ENCODE results near the gene CDH6.

CDH6 gene

DNA sequence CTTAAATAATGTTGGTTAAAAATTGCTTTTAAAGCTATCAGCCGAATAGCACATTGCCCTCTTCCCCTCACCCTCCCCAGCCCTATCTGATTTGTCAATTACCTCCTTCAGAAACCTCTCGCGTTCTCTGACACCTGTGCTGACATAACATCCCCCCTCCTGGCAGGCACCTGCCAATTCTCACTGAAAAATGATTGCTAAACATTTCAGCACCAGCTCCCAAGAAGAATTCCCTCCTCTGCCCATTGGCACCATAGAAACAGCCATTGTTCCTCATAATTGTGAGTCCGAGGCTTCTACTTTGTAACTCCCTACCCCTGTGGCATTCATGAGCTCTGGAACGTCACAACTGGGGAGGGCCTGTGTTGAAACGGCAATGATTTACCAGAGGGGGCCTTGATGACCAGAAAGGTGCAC, 20.2 kb downstream of the CDH6 start:
- H4K20me1 ChIP-seq (ENCODE audit: insufficient read depth): no peaks in the 10 kb centered on the region
- no peak overlapping the region for H3K4me2 ChIP-seq
- no peaks in the 10 kb centered on the region for H3K79me2 ChIP-seq (ENCODE audit: insufficient read depth, low read depth)
- H2AFZ ChIP-seq (ENCODE audit: low read depth): no peak overlapping the region
- no peak overlapping the region for H3K4me3 ChIP-seq (IDR thresholded peaks at IDR 0.05; ENCODE audit: insufficient read depth, low read depth, low read length)
- H3K36me3 ChIP-seq (ENCODE audit: insufficient read depth): no peaks in the 10 kb centered on the region
- H3K27me3 ChIP-seq (ENCODE audit: insufficient read depth, low read depth): no peaks in the 10 kb centered on the region
- no peak overlapping the region for H3K27ac ChIP-seq
- TF ChIP-seq, protein P1, sequence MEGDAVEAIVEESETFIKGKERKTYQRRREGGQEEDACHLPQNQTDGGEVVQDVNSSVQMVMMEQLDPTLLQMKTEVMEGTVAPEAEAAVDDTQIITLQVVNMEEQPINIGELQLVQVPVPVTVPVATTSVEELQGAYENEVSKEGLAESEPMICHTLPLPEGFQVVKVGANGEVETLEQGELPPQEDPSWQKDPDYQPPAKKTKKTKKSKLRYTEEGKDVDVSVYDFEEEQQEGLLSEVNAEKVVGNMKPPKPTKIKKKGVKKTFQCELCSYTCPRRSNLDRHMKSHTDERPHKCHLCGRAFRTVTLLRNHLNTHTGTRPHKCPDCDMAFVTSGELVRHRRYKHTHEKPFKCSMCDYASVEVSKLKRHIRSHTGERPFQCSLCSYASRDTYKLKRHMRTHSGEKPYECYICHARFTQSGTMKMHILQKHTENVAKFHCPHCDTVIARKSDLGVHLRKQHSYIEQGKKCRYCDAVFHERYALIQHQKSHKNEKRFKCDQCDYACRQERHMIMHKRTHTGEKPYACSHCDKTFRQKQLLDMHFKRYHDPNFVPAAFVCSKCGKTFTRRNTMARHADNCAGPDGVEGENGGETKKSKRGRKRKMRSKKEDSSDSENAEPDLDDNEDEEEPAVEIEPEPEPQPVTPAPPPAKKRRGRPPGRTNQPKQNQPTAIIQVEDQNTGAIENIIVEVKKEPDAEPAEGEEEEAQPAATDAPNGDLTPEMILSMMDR (conservative IDR thresholded peaks at IDR 0.05; ENCODE audit: low read depth, low read length): no peak
- H3K9ac ChIP-seq: no peak overlapping the region
- H3K4me1 ChIP-seq (ENCODE audit: low read depth, poor library complexity, severe bottlenecking): no peaks in the 10 kb centered on the region

DNA sequence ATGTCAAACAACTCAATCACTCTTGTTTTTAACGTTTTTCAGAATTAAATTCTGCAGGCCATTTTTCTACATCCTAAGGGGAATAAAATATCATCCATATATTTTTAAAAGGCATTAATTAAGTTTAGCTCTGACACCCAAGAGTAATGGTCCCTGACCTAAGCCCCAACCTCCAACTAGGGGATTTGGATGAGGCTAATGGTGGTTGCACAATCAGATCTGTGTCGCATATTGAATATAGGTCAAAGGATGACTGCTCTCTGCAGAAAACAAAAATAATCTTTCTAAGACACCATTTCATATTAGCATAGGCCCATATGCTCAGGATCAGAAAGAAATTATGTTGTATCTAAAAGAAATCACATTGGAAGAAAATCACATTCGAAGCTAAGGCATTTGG, 20.7 kb downstream of the CDH6 start:
- Histone ChIP-seq H3K4me3 (IDR thresholded peaks at IDR 0.05; ENCODE audit: insufficient read depth, low read depth, low read length) (no peak overlapping the region), H3K27me3 (ENCODE audit: insufficient read depth, low read depth) (no peaks in the 10 kb centered on the region), H3K4me2 (no peak overlapping the region), H3K9ac (no peak overlapping the region), H3K79me2 (ENCODE audit: insufficient read depth, low read depth) (no peaks in the 10 kb centered on the region), H3K36me3 (ENCODE audit: insufficient read depth) (no peaks in the 10 kb centered on the region), H2AFZ (ENCODE audit: low read depth) (no peak overlapping the region), H3K4me1 (ENCODE audit: low read depth, poor library complexity, severe bottlenecking) (no peaks in the 10 kb centered on the region), H4K20me1 (ENCODE audit: insufficient read depth) (no peaks in the 10 kb centered on the region), H3K27ac (no peak overlapping the region)
- TF ChIP-seq, protein P1 (conservative IDR thresholded peaks at IDR 0.05; ENCODE audit: low read depth, low read length): no peak

DNA sequence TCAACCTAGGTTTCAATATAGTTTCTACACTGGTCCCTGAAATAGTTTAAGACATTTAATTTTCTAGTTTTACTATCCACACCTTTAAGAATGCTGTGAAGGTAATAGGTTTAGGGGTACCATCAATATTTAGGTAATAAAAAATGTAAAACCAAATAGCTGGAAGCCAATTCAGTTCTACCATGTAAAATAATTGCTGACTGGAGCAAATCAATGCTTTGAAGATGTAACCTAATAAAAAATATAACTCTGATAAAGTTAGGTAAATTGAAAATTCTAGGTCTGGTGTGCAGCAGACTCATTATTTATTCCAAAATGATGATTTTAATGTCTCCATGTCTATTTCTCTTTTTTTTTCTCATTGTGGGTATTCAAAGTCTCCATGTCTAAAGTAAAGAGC, 21.8 kb downstream of the CDH6 start:
- H2AFZ ChIP-seq (ENCODE audit: low read depth): no peak overlapping the region
- TF ChIP-seq, protein P1 (conservative IDR thresholded peaks at IDR 0.05; ENCODE audit: low read depth, low read length): no peak
- H3K4me2 ChIP-seq: no peak overlapping the region
- no peaks in the 10 kb centered on the region for H3K27me3 ChIP-seq (ENCODE audit: insufficient read depth, low read depth)
- H3K4me3 ChIP-seq (IDR thresholded peaks at IDR 0.05; ENCODE audit: insufficient read depth, low read depth, low read length): no peak overlapping the region
- no peaks in the 10 kb centered on the region for H3K36me3 ChIP-seq (ENCODE audit: insufficient read depth)
- no peak overlapping the region for H3K27ac ChIP-seq
- H3K79me2 ChIP-seq (ENCODE audit: insufficient read depth, low read depth): no peaks in the 10 kb centered on the region
- no peaks in the 10 kb centered on the region for H3K4me1 ChIP-seq (ENCODE audit: low read depth, poor library complexity, severe bottlenecking)
- H3K9ac ChIP-seq: no peak overlapping the region
- no peaks in the 10 kb centered on the region for H4K20me1 ChIP-seq (ENCODE audit: insufficient read depth)

DNA sequence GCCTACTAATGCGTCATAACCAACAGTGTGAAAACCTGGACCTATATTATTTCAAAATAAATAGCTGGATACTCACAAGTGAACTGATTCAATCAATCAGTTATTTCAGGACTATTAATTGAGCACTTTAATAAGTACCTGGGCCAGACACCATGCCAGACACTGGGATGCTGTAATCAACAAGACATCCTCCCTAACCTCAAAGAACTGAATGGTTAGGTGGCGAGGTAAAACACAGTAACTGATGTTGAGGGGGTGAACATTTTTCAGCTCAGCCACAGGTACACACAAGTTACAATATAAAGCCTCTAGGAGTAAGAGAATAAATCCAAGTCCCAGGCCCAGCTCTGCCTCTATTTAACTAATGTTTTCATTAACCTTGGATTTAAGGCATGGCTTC, 24.0 kb downstream of the CDH6 start:
- no peaks in the 10 kb centered on the region for H3K4me1 ChIP-seq (ENCODE audit: low read depth, poor library complexity, severe bottlenecking)
- TF ChIP-seq, protein P1 (conservative IDR thresholded peaks at IDR 0.05; ENCODE audit: low read depth, low read length): no peak
- H3K27me3 ChIP-seq (ENCODE audit: insufficient read depth, low read depth): no peaks in the 10 kb centered on the region
- H3K9ac ChIP-seq: no peak overlapping the region
- no peak overlapping the region for H3K27ac ChIP-seq
- H3K36me3 ChIP-seq (ENCODE audit: insufficient read depth): no peaks in the 10 kb centered on the region
- H4K20me1 ChIP-seq (ENCODE audit: insufficient read depth): no peaks in the 10 kb centered on the region
- H3K4me2 ChIP-seq: no peak overlapping the region
- H3K4me3 ChIP-seq (IDR thresholded peaks at IDR 0.05; ENCODE audit: insufficient read depth, low read depth, low read length): no peak overlapping the region
- H2AFZ ChIP-seq (ENCODE audit: low read depth): no peak overlapping the region
- H3K79me2 ChIP-seq (ENCODE audit: insufficient read depth, low read depth): no peaks in the 10 kb centered on the region
